ENCODE measurements around the gene FLNB.

GRCh38 chr3:58023531-58023930 is 15.3 kb downstream of the FLNB start:
- no peak for TF ChIP-seq CTCF (IDR thresholded peaks at IDR 0.05 in 2 of 3, conservative IDR thresholded peaks at IDR 0.05 in 1 of 3; ENCODE audit: control insufficient read depth in 2 of 3, extremely low read depth in 1 of 3, insufficient read depth in 1 of 3, low read depth in 3 of 3, low read length in 3 of 3)
- TF ChIP-seq POLR2A (IDR thresholded peaks at IDR 0.05; ENCODE audit: low read depth, low read length), result no peak
- no peak for TF ChIP-seq YY1 (IDR thresholded peaks at IDR 0.05; ENCODE audit: low read depth, low read length)

Measured in GM12878 (cell line).